ENCODE data around the gene NUDT22.
"Not testable (repeated sequence)": the region's sequence is repeated elsewhere in the genome, so short reads cannot be mapped to it uniquely, and the experiment has no call there.

The NUDT22 gene

DNA sequence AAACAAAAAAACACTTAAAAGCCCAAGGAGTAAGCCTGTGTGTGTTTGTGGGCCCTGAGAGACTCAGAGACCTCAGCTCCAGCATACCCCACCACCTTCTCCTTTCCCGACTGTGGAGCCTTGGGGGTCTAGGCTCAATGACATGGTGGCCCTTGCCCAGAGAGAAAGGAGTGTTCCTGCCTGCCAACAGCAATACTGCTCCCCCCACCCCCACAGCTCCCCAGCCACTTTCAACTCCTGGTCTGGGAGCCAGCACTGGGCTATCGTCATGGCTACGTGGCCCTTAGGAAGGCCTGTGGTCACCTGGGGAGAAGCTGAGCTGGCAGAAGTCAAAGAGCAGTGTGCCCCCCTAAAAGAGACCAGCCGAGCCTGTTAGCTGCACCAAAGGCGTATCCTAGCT, 18.0 kb downstream of the NUDT22 start:
- no peak for DNase-seq (ENCODE audit: low read depth)

GRCh38 chr11:64244966-64245365, 18.9 kb downstream of the NUDT22 start:
- DNase-seq (ENCODE audit: low read depth): no peak

GRCh38 chr11:64245401-64245796, 19.3 kb downstream of the NUDT22 start:
- DNase-seq (ENCODE audit: low read depth): no peak

GRCh38 chr11:64245797-64246620, 19.9 kb downstream of the NUDT22 start:
- DNase-seq (ENCODE audit: low read depth): peak; percentile 48

DNA sequence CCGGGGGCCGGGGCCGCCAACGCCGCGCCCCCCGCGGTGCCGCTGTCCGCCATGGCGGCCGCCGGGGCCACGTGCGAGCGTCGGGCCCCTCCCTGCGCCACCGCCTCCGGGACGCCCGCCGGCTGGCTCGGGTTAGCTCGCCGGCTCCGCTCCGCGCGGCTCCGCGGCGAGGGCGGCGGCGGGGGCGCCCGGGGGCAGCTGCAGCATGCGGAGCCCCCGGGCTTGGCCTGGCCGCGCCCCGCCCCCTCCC, 20.5 kb downstream of the NUDT22 start:
- not testable (repeated sequence) for DNase-seq (ENCODE audit: low read depth)

DNA sequence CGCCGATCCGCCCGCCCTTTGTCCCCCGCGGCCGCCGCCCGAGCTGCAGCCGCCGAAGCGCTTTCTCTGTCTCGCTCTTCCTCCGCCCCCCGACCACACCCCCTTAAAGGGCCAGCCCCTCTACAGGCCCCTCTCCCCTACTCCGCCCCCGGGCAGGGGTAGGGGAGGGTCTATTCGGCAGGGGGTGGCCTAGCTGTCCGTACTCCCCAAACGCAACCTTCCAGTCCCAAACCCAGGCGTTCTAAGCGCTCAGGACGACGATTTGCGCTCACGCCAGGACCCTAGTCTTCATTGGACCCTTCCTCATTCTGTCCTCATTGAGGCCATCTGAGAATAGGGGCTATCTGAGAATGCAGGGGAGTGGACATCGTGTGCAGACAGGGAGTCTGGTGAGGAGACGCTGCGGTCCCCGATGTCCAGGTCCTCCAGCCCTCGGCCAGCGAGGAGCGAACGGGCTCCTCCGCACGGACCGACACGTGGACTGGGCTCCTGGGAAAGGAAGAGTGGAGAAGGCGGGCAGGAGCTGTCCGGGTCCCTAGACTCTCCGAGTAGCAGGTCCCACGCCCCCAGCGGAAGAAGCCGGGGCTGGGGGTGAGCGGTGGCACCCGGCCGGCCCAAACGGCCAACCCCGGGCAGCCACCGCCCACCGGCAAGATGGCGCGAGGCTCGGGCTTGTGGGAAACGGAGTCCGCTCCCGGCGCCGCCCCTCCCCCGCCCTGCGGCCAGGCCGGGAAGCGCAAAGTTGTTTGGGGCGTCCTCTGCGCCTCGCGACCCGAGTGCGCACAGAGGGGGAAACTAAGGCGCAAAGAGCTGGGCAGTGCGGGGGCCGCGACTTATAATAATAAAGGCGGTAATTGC, 21.0 kb downstream of the NUDT22 start, which contains the start of gene PPP1R14B:
Gene PPP1R14B, minus strand, starts transcription at position 73 of the 858 bp plus-strand sequence. CDS start 270 bp downstream, outside the sequence.
- peak; percentile 50 for DNase-seq (ENCODE audit: low read depth)

DNA sequence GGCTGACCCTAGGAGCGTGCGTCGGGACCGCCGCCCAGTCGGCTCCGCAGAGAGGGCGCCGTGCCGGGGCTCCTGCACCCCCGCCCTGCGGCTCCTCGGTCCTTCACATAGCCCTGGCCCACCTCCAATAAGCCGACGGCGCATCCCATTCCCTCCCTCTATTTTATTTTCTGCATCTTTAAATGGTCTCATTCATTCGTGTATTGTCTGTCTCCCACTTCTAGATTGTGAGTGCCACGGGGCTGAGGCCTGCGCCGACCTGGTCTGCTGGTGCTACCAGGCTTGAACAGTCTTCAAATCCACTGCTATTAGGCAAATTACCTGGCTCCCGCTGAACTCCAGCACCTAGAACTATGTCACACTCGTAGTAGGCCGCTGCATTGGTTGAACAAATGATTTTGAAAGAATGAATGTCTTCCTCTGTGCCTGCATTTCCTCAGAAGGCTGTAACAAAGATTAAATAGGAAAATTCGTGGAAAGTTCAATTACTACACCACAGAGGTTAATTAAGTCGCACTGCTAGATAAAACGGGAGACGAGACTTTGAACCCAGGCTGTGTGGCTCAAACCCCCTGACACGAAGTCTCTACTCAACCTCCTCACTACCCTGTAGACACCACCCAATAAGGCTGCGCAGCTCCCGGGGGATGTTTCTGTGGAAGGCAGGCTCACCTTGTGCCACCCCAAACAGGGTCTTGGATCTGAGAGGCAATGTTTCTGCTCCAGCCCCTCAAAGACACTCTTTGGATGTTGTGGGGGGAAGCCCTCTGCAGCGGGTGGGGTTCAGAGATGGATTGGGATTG, 21.9 kb downstream of the NUDT22 start:
- DNase-seq (ENCODE audit: low read depth): no peak

- no peak for DNase-seq (ENCODE audit: low read depth)
Measured at GRCh38 chr11:64248578-64248977, 22.5 kb downstream of the NUDT22 start.

DNA sequence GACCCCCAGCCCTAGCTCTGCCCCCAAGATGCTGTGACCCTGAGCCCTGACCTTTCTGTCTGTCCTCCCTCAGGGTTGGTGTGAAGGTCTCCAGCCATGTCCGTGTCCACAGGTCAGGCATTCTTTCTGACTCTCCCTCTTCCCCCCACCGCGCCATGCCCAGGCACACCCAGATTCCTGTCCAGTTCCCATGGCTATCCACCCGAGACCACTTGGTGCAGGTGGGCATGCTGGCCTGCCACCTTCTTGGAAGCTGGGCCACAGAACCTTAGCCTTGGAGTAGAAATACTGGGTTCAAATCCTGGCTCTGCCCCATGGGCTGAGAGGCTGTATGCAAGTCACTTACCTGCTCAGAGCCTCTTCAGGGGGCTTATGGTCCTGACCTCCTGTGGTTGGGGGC, 23.0 kb downstream of the NUDT22 start:
- no peak for DNase-seq (ENCODE audit: low read depth)

DNA sequence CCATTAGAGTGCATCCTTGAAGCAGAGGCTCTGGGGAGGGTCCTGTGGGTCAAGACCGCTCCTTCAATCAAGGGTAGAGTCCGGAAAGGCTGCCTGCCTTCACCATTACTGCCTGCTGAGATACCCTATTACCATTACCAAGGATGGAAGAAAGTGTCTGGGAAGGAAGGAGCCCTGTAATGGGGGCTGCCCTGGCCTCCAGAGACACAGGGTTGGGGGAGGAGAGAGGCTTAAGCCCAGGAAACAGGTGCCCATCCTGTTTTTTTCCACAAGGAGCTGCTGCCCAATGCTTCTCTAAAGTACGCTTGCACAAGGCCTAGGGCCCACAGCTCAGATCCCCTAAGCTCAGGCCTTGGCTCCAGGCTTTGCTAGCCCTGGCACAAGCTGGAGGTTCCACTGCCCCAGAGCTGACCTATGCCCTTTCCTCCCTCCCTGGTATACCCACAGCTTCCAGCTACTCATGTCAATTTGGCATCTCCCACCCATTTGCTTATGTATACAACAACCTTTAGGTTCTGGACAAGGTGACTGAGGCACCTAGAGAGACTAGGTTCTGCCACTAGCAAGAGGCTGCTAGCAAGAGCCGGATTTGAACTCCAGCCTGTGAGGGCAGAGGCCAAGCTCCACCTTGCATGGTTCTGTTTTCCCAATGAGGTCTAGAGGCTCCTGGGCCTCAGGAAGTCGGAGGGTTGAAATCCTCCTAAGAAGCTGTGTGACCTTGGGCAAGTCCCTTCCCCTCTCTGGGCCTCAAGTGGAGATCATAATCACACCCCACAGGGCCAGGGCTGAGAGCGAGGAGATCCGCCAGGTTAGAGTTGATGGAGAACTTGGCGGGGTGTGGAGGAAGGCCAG, 23.7 kb downstream of the NUDT22 start:
- no peak for DNase-seq (ENCODE audit: low read depth)

DNA sequence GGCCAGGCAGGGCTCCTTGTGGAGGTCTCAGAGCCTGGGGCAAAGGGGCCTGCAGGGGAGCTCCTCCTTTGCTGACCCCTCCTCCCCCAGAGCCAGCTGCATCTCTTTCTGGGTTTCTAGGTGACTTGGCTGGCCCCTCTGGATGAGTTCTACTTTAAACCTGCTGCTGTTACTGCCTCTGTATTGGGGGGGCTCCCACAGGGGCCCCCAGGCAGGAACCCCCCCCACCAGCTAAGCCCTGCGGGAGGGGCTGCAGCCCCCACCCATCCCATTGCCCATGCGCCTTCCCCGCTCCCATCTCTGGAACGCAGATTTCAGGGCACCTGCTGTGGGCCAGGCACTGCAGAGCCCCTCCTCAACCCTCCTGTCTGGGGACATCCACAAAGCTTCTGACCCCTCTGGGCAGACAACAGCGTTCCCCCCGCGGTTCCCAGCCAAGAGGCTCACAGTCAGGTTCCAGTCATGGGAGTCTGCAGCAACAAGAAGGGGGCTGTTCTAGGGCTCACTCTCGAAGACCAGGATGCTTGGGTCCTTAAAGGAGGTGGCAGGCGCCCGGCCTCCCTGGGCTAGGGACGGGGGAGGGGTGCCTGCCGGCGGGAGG, 24.4 kb downstream of the NUDT22 start:
- DNase-seq (ENCODE audit: low read depth): no peak

GRCh38 chr11:64251016-64251752, 25.1 kb downstream of the NUDT22 start, which contains the start of gene PLCB3:
Gene PLCB3, plus strand, starts transcription at chr11:64251530. Its CDS starts 120 bp downstream, at chr11:64251650.
- peak; percentile 65 for DNase-seq (ENCODE audit: low read depth)

GRCh38 chr11:64251753-64252002, 25.6 kb downstream of the NUDT22 start:
- no peak for DNase-seq (ENCODE audit: low read depth)

- DNase-seq (ENCODE audit: low read depth): no peak
Measured at GRCh38 chr11:64252003-64252872, 26.2 kb downstream of the NUDT22 start.

- no peak for DNase-seq (ENCODE audit: low read depth)
Measured at GRCh38 chr11:64253043-64253442, 27.0 kb downstream of the NUDT22 start.

DNA sequence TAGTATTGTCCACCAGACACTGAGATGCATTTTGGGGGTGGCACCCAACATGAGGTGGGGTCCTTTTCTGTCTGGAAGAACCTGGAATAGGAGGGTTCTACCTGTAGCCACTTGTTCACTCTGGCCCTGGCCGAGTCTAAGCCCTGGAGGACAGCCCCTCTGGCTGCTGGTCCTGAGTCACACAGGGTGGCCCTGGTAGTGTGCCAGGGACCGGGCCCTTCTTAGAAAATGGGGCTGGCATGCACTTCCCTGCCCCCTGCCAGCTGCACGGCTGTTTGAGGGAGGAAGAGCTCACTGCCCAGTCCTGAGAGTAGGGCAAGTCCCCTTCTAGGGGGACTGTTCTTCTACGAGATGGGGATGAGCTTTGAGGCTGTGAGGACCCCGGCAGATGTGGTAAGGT, 27.4 kb downstream of the NUDT22 start:
- no peak for DNase-seq (ENCODE audit: low read depth)

DNA sequence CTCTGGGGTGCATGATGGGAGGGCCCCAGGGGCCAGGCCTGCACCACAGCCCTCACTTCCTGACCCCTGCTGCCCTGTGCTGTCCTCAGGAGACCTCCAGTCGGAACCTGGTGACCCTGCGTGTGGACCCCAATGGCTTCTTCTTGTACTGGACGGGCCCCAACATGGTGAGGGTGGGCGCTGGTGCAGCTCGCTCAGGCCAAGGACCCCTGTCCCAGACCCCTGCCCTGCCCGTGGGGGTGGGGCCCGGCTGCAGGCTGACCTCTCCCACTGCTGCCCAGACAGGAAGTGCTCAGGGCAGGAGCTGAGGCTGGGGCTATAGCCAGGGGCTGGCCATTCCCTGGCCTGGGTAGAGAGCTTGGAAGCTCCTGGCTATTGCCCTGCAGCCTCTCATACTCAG, 28.3 kb downstream of the NUDT22 start:
- no peak for DNase-seq (ENCODE audit: low read depth)

DNA sequence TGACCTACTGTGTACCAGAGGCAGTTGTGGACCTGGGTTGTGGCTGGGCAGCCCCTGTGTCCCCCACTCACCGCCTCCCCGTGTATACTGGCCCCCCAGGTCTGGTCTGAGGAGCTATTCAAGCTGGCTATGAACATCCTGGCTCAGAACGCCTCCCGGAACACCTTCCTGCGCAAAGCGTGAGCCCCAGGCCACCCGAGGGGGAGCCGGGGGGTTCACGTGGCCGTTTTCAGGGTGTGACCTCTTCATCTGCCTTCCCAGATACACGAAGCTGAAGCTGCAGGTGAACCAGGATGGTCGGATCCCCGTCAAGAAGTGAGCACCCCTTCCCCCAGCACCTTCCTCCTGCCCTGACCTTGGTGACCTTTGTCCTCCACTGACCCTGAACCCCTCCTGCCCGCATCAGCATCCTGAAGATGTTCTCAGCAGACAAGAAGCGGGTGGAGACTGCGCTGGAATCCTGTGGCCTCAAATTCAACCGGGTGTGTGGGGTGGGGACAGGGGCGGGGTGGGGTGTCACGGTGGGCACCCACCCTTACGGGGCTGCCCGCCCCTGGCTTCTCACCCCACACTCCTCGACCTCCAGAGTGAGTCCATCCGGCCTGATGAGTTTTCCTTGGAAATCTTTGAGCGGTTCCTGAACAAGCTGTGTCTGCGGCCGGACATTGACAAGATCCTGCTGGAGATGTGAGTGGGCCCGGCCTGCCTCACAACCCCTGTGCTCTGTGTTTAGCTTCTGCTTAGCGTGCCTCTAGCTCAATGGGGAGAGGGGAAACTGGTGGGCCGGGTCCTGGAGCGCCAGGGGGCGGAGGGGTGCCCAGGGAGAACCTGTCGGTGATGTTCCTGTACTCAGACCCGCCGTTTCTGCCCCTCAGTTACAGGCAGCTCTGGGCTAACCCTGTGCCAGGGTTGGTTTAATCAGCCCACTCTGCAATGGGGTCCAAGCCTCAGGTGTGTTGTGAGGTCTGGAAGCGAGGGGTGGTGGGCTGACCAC, 29.4 kb downstream of the NUDT22 start:
- no peak for DNase-seq (ENCODE audit: low read depth)

All from stimulated activated CD8-positive, alpha-beta memory T cell treated with anti-CD3 and anti-CD28 coated beads, Interleukin-15, amount 100 ng/mL, for 24 hours (primary cell).